K562 (cell line): ENCODE measurements around the gene ITK. TPM values are rescaled to one million over a fixed set of nuclear protein-coding genes. Genes with fewer than 3 reads are reported as not detected.

Source experiments
- ADNP ChIP-seq: fragments of 200-800 bp; sonication (Bioruptor generic); IDR thresholded peaks from 2 replicates; pipeline ENCODE4 v1.6.1; 2016; ENCODE audit warnings: missing genetic modification characterization, missing compliant biosample characterization
- BCL6 ChIP-seq: fragments of 250-450 bp; sonication (Bioruptor Pico); IDR thresholded peaks from 2 replicates; pipeline ENCODE4 v1.4.0; 2020
- CEBPG ChIP-seq, 3 experiments: fragments of 200-800 bp in 1 of 3; sonication (Bioruptor generic) in 1 of 3; sonication (generic) in 1 of 3; formaldehyde crosslinking in 1 of 3; IDR thresholded peaks in 2 of 3; conservative IDR thresholded peaks in 1 of 3; 2 replicates each; pipeline versions ENCODE4 v1.6.1 to v1.8.0; 2016 to 2022; ENCODE audit warnings: missing compliant biosample characterization in 2 of 3, missing genetic modification characterization in 2 of 3, mild to moderate bottlenecking in 1 of 3, missing genetic modification reagents in 1 of 3
- FOSL1 ChIP-seq: fragments of 200-800 bp; sonication (Bioruptor generic); conservative IDR thresholded peaks from 2 replicates; pipeline ENCODE4 v1.6.1; 2016; ENCODE audit warnings: missing genetic modification characterization, missing compliant biosample characterization
- HDAC3 ChIP-seq: fragments of 450-650 bp; IDR thresholded peaks from 2 replicates; pipeline ENCODE4 v1.6.1; 2018; ENCODE audit warnings: borderline replicate concordance, mild to moderate bottlenecking, moderate library complexity; ENCODE audit not compliant: partially characterized antibody
- ILK ChIP-seq: fragments of 450-650 bp; IDR thresholded peaks from 2 replicates; pipeline ENCODE4 v1.6.1; 2016; ENCODE audit warnings: missing genetic modification characterization, low read depth, mild to moderate bottlenecking, missing compliant biosample characterization, moderate library complexity, borderline replicate concordance
- RAD21 ChIP-seq, 2 experiments: fragments of 250-450 bp in 1 of 2; fragments of 450-650 bp in 1 of 2; sonication (Bioruptor Pico) in 1 of 2; formaldehyde crosslinking in 1 of 2; IDR thresholded peaks in 1 of 2; conservative IDR thresholded peaks in 1 of 2; 2 replicates each; pipeline versions ENCODE4 v1.4.0 to v1.8.0; 2020 to 2022; ENCODE audit warnings: mild to moderate bottlenecking in 2 of 2, moderate library complexity in 1 of 2
- RFX1 ChIP-seq: fragments of 450-650 bp; IDR thresholded peaks from 2 replicates; pipeline ENCODE4 v1.6.1; 2016; ENCODE audit warnings: mild to moderate bottlenecking, moderate library complexity
- SOX6 ChIP-seq: fragments of 450-650 bp; IDR thresholded peaks from 2 replicates; pipeline ENCODE4 v1.6.1; 2014; ENCODE audit warnings: mild to moderate bottlenecking
- SRSF9 ChIP-seq: fragments of 200-400 bp; formaldehyde crosslinking; IDR thresholded peaks from 2 replicates; pipeline ENCODE4 v1.6.1; 2017; ENCODE audit warnings: low read depth, low read length, borderline replicate concordance
- TCF3 ChIP-seq: sonication (generic); formaldehyde crosslinking; IDR thresholded peaks from 2 replicates; pipeline ENCODE4 v1.4.0; 2020; ENCODE audit warnings: mild to moderate bottlenecking, missing genetic modification reagents
- ZC3H4 ChIP-seq: sonication (generic); formaldehyde crosslinking; IDR thresholded peaks from 2 replicates; pipeline ENCODE4 v1.9.0; 2021; ENCODE audit warnings: missing genetic modification reagents, borderline replicate concordance
- ZEB2 ChIP-seq: fragments of 450-650 bp; IDR thresholded peaks from 2 replicates; pipeline ENCODE4 v1.6.1; 2016
- ZNF239 ChIP-seq: fragments of 250-450 bp; sonication (Bioruptor Pico); IDR thresholded peaks from 2 replicates; pipeline ENCODE4 v1.4.0; 2020; ENCODE audit warnings: mild to moderate bottlenecking
- ZNF57 ChIP-seq: fragments of 450-650 bp; formaldehyde crosslinking; IDR thresholded peaks from 2 replicates; pipeline ENCODE4 v1.4.0; 2020; ENCODE audit warnings: mild to moderate bottlenecking, moderate library complexity
- ZNF717 ChIP-seq: fragments of 250-450 bp; sonication (Bioruptor Pico); IDR thresholded peaks from 2 replicates; pipeline ENCODE4 v1.5.0; 2021
- ZNF75A ChIP-seq: fragments of 450-650 bp; formaldehyde crosslinking; IDR thresholded peaks from 2 replicates; pipeline ENCODE4 v1.4.0; 2020; ENCODE audit warnings: mild to moderate bottlenecking
- ZNF764 ChIP-seq: fragments of 250-450 bp; sonication (Bioruptor Pico); IDR thresholded peaks from 2 replicates; pipeline ENCODE4 v1.4.0; 2020; ENCODE audit warnings: low read depth, mild to moderate bottlenecking, moderate library complexity
- ZZZ3 ChIP-seq: fragments of 450-650 bp; IDR thresholded peaks from 2 replicates; pipeline ENCODE4 v1.6.1; 2016; ENCODE audit warnings: antibody characterized with exemption, mild to moderate bottlenecking, moderate library complexity
- polyA plus RNA-seq, 8 experiments: library from polyadenylated mRNA; depleted of rRNA in 4 of 8; stranded (reverse) in 5 of 8; unstranded in 3 of 8; fragments of >200 nt; fragmentation: Nextera tagmentation in 2 of 8; fragmentation: Illumina TruSeq in 1 of 8; extraction: Ambion mirVana in 2 of 8; extraction: Trizol in 1 of 8; gene quantifications; 2 replicates each; pipeline versions ENCODE4 v1.2.1 to v1.2.3, GENCODE V29; 2011 to 2014; ENCODE audit warnings: inconsistent platforms in 1 of 8, missing spikeins in 1 of 8
- total RNA-seq, 7 experiments: library from RNA; depleted of rRNA in 6 of 7; stranded (reverse); fragments of >200 nt in 6 of 7; fragmentation: Illumina TruSeq in 2 of 7; extraction: Trizol in 2 of 7; gene quantifications; 2 replicates each; pipeline versions ENCODE4 v1.2.1 to v1.2.3, GENCODE V29; 2011 to 2021; ENCODE audit warnings: low replicate concordance in 1 of 7
- TF ChIP-seq, protein P1 (sequence below): sonication (generic); formaldehyde crosslinking; IDR thresholded peaks from 2 replicates; pipeline ENCODE4 v1.8.0; 2023; ENCODE audit warnings: mild to moderate bottlenecking, missing genetic modification reagents
- TF ChIP-seq, protein P2 (sequence below), 3 experiments: IDR thresholded peaks in 2 of 3; conservative IDR thresholded peaks in 1 of 3; 2 replicates each; pipeline ENCODE4 v1.5.1; 2011 to 2012; ENCODE audit warnings: low read length in 3 of 3, mild to moderate bottlenecking in 3 of 3, control low read depth in 2 of 3, improper control_type of control experiment in 1 of 3, inconsistent platforms in 1 of 3, low read depth in 1 of 3, mixed read lengths in 1 of 3, moderate library complexity in 1 of 3; ENCODE audit not compliant: insufficient read depth in 2 of 3
- TF ChIP-seq, protein P3 (sequence below): sonication (generic); formaldehyde crosslinking; IDR thresholded peaks from 2 replicates; pipeline ENCODE4 v1.9.0; 2022; ENCODE audit warnings: mild to moderate bottlenecking, missing genetic modification reagents

ITK gene
- total and polyA plus RNA-seq, 9 of the 15 experiments (the other 6 are each of a cell fraction or from before 2014, with no cell fraction given): 0.04 to 0.75 TPM; not detected in 7

DNA sequence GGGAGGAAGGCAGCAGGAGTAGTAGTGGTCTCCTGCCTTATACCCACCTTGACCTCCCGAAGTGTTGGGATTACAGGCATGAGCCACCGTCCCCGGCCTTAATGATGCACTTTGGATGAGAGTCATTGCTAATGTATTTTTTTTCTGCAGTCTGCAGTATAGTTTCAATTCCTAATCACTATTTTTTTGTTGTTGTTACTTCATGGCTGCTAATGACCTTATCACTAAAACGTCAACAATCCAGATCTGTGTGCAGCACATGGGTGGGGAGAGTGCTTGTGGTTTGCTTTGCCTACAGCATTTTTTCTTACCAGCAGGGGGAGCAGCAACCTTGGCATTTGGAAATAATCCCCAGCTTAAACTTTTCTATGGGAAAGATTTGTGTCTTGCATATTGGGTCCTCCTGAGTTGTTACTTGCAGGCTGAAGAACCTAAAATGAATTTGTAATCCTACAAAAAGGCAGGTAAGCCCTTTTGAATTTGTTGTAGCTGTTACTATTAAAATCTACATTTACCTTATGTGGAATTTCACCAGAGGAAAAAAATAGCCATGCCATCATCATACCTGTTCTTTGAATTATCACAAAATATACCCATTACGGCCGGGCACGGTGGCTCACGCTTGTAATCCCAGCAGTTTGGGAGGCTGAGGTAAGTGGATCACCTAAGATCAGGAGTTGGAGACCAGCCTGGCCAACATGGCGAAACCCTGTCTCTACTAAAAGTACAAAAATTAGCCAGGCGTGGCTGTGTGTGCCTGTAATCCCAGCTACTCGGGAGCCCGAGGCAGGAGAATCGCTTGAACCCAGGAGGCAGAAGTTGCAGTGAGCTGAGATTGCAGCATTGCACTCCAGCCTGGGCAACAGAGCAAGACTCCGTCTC lies 31.7 kb upstream of the ITK start (continued):
- TF ChIP-seq, protein P1, sequence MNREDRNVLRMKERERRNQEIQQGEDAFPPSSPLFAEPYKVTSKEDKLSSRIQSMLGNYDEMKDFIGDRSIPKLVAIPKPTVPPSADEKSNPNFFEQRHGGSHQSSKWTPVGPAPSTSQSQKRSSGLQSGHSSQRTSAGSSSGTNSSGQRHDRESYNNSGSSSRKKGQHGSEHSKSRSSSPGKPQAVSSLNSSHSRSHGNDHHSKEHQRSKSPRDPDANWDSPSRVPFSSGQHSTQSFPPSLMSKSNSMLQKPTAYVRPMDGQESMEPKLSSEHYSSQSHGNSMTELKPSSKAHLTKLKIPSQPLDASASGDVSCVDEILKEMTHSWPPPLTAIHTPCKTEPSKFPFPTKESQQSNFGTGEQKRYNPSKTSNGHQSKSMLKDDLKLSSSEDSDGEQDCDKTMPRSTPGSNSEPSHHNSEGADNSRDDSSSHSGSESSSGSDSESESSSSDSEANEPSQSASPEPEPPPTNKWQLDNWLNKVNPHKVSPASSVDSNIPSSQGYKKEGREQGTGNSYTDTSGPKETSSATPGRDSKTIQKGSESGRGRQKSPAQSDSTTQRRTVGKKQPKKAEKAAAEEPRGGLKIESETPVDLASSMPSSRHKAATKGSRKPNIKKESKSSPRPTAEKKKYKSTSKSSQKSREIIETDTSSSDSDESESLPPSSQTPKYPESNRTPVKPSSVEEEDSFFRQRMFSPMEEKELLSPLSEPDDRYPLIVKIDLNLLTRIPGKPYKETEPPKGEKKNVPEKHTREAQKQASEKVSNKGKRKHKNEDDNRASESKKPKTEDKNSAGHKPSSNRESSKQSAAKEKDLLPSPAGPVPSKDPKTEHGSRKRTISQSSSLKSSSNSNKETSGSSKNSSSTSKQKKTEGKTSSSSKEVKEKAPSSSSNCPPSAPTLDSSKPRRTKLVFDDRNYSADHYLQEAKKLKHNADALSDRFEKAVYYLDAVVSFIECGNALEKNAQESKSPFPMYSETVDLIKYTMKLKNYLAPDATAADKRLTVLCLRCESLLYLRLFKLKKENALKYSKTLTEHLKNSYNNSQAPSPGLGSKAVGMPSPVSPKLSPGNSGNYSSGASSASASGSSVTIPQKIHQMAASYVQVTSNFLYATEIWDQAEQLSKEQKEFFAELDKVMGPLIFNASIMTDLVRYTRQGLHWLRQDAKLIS (CRISPR knock-in tag): no peak
- no peak for TF ChIP-seq RFX1
- TF ChIP-seq ILK (tag): no peak
- no peak for TF ChIP-seq ZZZ3
- 0 out of 2 replicates have a peak, but pooled peaks have one; percentile 23 for TF ChIP-seq SOX6
- TF ChIP-seq ZNF75A (CRISPR knock-in tag): no peak
- TF ChIP-seq, protein P2, sequence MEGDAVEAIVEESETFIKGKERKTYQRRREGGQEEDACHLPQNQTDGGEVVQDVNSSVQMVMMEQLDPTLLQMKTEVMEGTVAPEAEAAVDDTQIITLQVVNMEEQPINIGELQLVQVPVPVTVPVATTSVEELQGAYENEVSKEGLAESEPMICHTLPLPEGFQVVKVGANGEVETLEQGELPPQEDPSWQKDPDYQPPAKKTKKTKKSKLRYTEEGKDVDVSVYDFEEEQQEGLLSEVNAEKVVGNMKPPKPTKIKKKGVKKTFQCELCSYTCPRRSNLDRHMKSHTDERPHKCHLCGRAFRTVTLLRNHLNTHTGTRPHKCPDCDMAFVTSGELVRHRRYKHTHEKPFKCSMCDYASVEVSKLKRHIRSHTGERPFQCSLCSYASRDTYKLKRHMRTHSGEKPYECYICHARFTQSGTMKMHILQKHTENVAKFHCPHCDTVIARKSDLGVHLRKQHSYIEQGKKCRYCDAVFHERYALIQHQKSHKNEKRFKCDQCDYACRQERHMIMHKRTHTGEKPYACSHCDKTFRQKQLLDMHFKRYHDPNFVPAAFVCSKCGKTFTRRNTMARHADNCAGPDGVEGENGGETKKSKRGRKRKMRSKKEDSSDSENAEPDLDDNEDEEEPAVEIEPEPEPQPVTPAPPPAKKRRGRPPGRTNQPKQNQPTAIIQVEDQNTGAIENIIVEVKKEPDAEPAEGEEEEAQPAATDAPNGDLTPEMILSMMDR (IDR thresholded peaks at IDR 0.05 in 2 of 3, conservative IDR thresholded peaks at IDR 0.05 in 1 of 3; ENCODE audit: insufficient read depth in 2 of 3, low read depth in 1 of 3, low read length in 3 of 3): peak; percentile 75 to 89 (median 83)
- no peak for TF ChIP-seq HDAC3
- no peak for TF ChIP-seq ADNP (tag)
- TF ChIP-seq ZNF717 (CRISPR knock-in tag): no peak
- TF ChIP-seq RAD21 (CRISPR knock-in tag; conservative IDR thresholded peaks at IDR 0.05 in 1 of 2, IDR thresholded peaks at IDR 0.05 in 1 of 2): peak; percentile 76 to 79
- TF ChIP-seq, protein P3, sequence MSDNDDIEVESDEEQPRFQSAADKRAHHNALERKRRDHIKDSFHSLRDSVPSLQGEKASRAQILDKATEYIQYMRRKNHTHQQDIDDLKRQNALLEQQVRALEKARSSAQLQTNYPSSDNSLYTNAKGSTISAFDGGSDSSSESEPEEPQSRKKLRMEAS (CRISPR knock-in tag): no peak
- no peak for TF ChIP-seq ZNF764 (CRISPR knock-in tag)
- TF ChIP-seq ZEB2: no peak
- no peak for TF ChIP-seq ZNF57 (CRISPR knock-in tag)
- no peak for TF ChIP-seq ZC3H4 (CRISPR knock-in tag)
- no peak for TF ChIP-seq BCL6
- TF ChIP-seq ZNF239 (CRISPR knock-in tag): no peak
- TF ChIP-seq TCF3: peak; percentile 35; the same call in 1 of the 2 replicates
- TF ChIP-seq FOSL1 (tag): 0 out of 2 replicates have a peak, but pooled peaks have one; percentile 24
- TF ChIP-seq SRSF9: no peak
- TF ChIP-seq CEBPG (CRISPR knock-in tag; IDR thresholded peaks at IDR 0.05): no peak
- no peak for TF ChIP-seq CEBPG (tag; conservative IDR thresholded peaks at IDR 0.05 in 1 of 2, IDR thresholded peaks at IDR 0.05 in 1 of 2)
